GM12873 (cell line): ENCODE results near the gene C4orf33.

Source experiments
- CTCF ChIP-seq: IDR thresholded peaks from 2 replicates; pipeline ENCODE4 v1.5.1; 2012; ENCODE audit warnings: low read depth, mild to moderate bottlenecking, moderate library complexity, low read length, control low read depth; ENCODE audit not compliant: insufficient read depth; ENCODE audit errors: missing control alignments

Gene C4orf33

DNA sequence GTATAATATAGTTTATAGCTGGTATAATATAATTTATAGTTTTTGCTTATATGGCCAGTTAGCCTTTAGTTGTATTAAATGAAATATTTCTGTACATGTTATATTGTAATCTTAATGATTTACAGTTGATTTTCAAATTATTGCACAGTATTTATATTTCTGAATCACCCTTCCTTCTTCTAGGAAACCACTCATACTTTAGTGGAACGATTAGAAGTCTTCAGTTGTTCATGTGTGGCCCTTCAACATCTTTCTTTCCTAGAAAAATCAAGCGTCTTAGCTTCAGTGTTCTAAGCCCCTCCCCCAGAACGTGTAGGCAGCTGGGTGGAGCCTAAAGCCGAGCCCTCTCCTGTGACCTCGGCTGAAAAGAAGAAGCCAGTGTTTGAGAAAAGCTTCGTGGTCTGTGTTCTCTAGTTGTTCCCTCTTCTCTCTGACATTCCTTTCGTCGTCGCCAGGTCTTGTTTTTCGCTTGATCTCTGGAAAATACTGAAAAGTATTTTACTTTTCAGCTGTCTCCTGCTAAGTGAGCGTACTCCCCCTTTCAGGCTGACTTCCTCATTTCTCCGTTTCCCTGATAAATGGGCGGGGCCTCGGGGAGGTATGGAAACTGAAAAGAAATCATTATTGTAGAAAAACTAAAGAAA lies at the start of gene C4orf33:
TSS of gene C4orf33 (plus strand) at position 342 of the 644 bp plus-strand sequence. CDS start 6,459 bp downstream, outside the sequence.
- no peak for TF ChIP-seq CTCF

DNA sequence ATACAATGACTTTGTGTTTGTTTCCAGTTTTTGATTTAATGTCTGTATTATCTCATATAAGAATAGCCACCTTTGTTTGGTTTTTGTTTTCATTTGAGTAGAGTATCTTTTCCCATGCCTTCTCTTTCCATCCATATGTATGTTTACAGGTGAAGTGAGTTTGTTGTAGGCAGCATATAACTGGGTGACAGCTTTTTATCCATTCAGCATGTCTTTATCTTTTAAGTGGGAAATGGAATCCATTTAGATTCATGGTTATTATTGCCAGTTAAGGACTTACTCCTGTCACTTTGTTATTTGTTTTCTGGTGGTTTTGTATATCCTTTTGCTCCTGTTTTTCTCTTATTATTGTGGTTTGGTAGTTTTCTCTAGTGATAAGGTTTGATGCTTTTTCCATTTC lies 36.9 kb upstream of the C4orf33 start:
- TF ChIP-seq CTCF, result no peak

DNA sequence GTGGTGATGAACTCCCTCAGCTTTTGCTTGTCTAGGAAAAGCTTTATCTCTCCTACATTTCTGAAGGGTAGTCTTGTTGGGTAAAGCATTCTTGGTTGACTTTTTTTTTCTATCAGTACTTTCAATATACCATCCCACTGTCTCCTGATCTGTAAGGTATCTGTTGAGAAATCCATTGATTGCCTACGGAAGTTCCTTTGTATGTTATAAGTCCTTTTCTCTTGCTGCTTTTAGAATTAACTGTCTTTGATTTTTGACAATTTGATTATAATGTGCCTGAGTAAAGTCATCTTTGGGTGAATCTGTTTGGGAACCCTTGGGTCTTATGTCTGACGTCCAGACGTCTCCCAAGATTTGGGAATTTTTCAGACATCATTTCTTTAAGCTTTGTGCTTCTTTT lies 33.4 kb upstream of the C4orf33 start:
- no peak for TF ChIP-seq CTCF

DNA sequence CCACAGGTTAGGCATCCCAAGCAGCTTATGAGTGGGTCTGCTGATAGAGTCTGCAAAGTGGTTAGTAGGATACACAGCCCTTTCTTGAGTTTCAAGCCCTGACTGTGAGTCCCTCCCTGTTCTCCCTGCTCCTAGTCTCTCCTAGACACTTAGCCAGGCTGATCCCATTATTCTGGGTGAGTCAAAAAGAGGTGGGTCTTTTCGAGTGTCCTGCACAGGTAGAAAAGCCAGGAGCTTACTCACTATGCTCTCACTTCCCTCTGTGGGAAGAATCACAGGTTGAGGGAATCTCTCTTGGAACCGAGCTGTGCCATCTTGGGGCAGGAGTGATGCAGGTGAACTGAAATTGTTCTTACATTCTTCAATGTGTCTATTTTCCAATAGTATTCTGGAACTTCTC lies 32.3 kb upstream of the C4orf33 start:
- no peak for TF ChIP-seq CTCF

DNA sequence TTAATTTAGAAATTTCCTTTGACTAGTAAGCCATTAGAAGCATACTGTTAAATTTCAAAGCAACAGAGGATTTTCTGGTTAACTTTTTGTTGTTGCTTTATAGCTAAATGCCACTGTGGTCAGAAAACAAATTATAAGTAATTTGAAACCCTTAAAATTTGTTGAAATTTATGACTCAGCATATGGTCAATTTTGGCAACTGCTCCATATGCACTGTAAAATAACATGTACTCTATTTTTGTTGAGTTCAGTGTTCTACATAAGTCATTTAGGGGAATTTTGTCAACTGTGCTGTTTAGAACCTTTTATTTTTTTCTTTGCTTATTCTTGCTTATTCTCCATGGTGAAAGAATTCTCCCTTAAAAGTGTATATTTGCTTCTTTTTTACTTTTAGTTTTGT lies 31.2 kb upstream of the C4orf33 start:
- TF ChIP-seq CTCF, result no peak

DNA sequence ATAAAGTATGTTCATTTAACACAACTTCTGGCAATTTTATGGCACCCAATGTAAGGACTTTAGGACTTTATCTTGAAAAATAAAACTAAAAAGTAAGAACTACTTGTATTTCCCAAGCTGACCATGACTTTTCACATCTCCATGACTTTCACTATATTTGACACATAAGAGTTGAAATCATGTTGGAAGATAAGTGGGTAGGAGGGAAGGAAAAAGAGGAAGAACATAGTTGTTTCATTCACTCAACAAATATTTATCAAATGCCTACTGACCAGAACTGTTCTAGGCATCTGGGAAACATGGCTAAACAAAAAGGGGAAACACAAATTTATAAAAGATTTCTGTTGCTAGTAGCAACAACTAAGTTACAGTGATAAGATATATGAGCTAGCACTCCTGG lies 18.6 kb upstream of the C4orf33 start:
- no peak for TF ChIP-seq CTCF

DNA sequence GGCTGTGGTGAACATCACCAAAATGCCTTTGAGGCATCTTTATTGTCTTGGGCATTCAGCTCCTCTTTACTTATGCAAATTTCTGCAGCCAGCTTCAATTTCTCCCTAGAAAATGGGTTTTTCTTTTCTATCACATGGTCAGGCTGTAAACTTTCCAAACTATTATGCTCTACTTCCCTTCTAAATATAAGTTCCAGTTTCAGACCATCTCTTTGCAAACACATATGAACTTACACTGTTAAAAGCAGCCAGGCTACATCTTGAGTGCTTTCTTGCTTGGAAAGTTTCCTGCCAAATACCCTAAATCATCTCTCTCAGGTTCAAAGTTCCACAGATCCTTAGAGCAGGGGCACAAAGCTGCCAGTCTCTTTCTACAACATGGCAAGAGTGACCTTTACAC lies 15.8 kb upstream of the C4orf33 start:
- no peak for TF ChIP-seq CTCF
